Activated T-cell treated with anti-CD3 and anti-CD28 coated beads for 4 hours (primary cell): ENCODE measurements around the gene TESPA1.

Experiments
- DNase-seq: peaks from one replicate; pipeline ENCODE4 v3.0.0-alpha.2; 2020

Gene TESPA1

GRCh38 chr12:54941659-54942058, 42.9 kb downstream of the TESPA1 start:
- no peak for DNase-seq

GRCh38 chr12:54940727-54941315, 43.7 kb downstream of the TESPA1 start:
- DNase-seq, result no peak

- no peak for DNase-seq
Measured at GRCh38 chr12:54937929-54938328, 46.6 kb downstream of the TESPA1 start.

GRCh38 chr12:54937376-54937775, 47.2 kb downstream of the TESPA1 start:
- DNase-seq, result no peak

- DNase-seq, result no peak
Measured at GRCh38 chr12:54936736-54937135, 47.8 kb downstream of the TESPA1 start.

- peak; percentile 30 for DNase-seq
Measured at GRCh38 chr12:54935235-54935951, 49.2 kb downstream of the TESPA1 start.

- DNase-seq, result no peak
Measured at GRCh38 chr12:54934419-54934818, 50.1 kb downstream of the TESPA1 start.

- DNase-seq, result no peak
Measured at GRCh38 chr12:54933376-54933775, 51.2 kb downstream of the TESPA1 start.

GRCh38 chr12:54932691-54933090, 51.9 kb downstream of the TESPA1 start:
- no peak for DNase-seq

- no peak for DNase-seq
Measured at GRCh38 chr12:54932038-54932437, 52.5 kb downstream of the TESPA1 start.

- no peak for DNase-seq
Measured at GRCh38 chr12:54929998-54930397, 54.6 kb downstream of the TESPA1 start.

- DNase-seq, result no peak
Measured at GRCh38 chr12:54926246-54926645, 58.3 kb downstream of the TESPA1 start.

GRCh38 chr12:54924972-54925707, 59.4 kb downstream of the TESPA1 start:
- no peak for DNase-seq

GRCh38 chr12:54917001-54917488, 67.5 kb downstream of the TESPA1 start:
- DNase-seq, result no peak
